Measurements from ENCODE around the gene GMIP.
A peak's percentile ranks its signal among the peaks of the same experiment; 100 is the strongest.

Gene GMIP

DNA sequence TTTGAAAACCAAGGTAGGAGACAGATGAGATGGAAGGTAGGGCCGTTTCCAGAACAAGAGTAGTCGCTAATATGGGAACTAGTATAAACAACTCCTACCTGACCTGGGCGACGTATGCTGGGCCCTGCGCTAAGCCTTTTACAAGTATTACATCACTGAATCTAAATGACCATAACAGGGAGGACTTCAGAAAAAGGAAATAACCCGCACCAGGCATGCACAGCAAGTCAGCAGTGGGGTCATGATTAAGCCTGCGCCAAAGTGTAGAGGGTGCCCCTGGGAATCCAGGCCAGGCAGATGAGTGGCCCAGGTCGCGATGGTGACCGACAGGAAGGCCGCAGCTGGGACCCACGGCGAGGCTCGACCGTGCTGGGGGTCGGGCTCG lies 19.4 kb upstream of the GMIP start:
- H3K4me3 ChIP-seq (ENCODE audit: low read length): peak overlapping the region; percentile 95
- no peak for DNase-seq (ENCODE audit: low read depth)

DNA sequence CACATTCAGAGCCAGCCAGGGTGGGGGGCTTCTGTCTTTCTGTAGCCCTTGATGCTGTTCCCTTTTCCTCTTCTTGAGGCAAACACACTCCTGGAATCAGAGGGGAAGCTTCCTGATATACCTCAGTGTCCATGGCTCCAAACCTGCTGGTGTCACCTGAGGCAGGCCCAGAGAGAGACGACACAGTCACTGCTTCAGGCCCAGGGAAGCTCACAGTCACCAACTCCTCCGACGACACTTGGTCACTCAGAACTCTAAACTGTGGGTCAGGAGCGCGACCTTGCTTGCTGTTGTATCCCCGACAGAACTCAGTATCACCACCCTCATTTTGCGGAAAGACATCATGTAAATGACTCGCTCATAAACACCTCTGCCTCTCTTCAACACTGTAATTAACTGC lies 18.9 kb upstream of the GMIP start:
- DNase-seq (ENCODE audit: low read depth): no peak
- H3K4me3 ChIP-seq (ENCODE audit: low read length): peak overlapping the region; percentile 95
- TF ChIP-seq, protein P1, sequence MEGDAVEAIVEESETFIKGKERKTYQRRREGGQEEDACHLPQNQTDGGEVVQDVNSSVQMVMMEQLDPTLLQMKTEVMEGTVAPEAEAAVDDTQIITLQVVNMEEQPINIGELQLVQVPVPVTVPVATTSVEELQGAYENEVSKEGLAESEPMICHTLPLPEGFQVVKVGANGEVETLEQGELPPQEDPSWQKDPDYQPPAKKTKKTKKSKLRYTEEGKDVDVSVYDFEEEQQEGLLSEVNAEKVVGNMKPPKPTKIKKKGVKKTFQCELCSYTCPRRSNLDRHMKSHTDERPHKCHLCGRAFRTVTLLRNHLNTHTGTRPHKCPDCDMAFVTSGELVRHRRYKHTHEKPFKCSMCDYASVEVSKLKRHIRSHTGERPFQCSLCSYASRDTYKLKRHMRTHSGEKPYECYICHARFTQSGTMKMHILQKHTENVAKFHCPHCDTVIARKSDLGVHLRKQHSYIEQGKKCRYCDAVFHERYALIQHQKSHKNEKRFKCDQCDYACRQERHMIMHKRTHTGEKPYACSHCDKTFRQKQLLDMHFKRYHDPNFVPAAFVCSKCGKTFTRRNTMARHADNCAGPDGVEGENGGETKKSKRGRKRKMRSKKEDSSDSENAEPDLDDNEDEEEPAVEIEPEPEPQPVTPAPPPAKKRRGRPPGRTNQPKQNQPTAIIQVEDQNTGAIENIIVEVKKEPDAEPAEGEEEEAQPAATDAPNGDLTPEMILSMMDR (conservative IDR thresholded peaks at IDR 0.05; ENCODE audit: low read depth, low read length): no peak

More for the DNA sequence above, 19.4 kb upstream of the GMIP start:
- TF ChIP-seq, protein P1 (conservative IDR thresholded peaks at IDR 0.05; ENCODE audit: low read depth, low read length): no peak

DNA sequence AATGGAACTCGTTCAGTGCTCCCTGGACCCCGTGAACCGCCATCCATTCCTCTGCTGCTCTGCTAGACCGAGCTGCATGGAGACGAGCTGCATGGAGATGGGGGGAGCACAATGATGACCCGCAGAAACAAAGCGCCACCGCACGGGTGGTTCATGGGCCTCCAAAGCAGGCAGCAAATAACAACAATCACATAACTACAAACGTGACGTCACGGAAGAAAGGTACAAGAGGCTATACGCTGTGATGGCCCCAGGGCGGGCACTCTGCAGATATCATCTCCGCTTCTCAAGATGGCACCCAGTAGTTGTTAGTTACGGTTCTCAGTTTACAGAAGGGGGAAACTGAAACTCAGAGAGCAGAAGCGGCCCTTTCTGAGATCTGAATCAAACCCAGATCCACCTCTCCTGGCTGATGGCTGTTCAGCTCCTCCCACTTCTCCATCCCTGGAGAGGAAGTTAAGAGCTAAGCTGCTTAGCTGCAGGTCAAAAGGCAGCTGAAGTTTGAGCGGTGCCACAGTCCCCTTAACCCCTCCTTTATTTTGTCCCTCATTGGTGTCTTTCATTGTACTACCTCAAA lies 18.3 kb upstream of the GMIP start:
- no peak for DNase-seq (ENCODE audit: low read depth)
- TF ChIP-seq, protein P1 (conservative IDR thresholded peaks at IDR 0.05; ENCODE audit: low read depth, low read length): no peak
- H3K4me3 ChIP-seq (ENCODE audit: low read length): peak overlapping the region; percentile 95

DNA sequence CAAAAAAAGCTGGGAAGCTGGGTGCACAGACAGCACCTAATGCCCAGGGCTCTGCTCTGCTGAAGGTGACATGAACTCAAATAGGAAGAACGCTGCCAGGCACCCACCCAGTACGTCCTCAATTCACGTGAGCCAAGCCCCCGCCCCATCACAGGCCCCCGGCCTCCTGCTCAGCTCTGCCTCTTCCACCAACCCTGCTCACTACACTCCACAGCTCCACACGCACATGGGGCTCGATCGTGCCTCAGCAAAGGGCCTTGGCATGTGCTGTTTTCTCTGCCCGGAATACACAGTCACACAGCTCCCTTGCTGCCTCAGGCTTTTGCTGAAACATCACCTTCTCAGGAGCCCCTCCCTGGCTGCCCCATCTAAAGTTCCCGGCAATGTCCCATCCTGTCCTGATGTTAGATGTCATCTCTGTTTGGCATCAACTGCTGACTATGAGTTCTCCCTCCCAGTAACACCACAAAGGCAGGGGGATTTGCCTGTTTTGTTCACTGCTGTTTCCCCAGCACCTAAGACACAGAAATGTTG lies 17.8 kb upstream of the GMIP start:
- TF ChIP-seq, protein P1 (conservative IDR thresholded peaks at IDR 0.05; ENCODE audit: low read depth, low read length): no peak
- DNase-seq (ENCODE audit: low read depth): no peak
- H3K4me3 ChIP-seq (ENCODE audit: low read length): no peak overlapping the region

DNA sequence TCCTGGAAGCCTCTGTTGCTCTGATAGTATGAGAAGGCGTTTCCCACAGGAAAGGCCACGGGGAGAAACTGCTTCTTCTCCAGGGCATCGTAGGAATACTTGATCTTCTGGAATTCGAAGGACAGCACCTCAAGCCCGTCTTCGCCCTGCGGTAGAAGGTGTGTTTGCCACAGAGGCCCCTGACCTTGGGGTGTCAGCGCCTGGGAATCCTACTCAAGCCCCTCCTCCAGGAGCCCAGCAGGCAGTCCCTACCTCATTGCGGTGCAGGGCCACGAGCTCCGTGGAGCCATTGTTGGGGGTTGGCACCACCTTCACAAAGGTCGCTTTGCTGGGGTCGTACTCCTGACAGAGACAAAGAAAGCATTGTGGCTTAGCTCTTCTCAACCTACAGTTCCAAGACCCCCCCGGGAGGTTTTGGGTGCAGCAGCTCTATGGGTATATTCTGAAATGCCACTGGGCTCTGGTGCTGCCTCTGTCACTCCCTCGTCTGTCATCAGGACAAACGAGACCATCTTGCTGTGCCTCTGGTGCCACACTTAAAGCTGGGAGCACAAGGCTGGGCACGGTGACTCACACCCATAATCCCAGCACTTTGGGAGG lies 16.3 kb upstream of the GMIP start:
- H3K4me3 ChIP-seq (ENCODE audit: low read length): no peak overlapping the region
- no peak for DNase-seq (ENCODE audit: low read depth)
- TF ChIP-seq, protein P1 (conservative IDR thresholded peaks at IDR 0.05; ENCODE audit: low read depth, low read length): no peak

DNA sequence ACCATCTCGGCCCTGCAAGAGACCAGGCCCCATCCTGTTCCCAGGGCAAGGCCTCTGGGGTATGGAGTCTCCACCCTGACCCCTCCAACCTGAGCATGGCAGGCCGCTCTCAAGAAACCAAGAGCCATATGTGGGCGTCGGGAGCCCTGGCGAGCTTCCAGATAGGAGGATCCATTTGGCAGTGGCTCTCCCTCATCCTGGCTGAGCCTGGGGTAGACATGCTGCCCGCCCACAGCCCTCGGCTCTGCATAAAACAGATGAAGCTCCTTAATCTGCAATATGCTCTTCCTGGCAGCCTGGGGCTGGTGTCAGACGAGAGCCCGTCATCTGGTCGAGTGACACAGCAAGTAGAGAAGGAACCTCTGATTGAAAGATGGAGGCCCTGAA lies 13.9 kb upstream of the GMIP start:
- no peak overlapping the region for H3K4me3 ChIP-seq (ENCODE audit: low read length)
- TF ChIP-seq, protein P1 (conservative IDR thresholded peaks at IDR 0.05; ENCODE audit: low read depth, low read length): no peak
- DNase-seq (ENCODE audit: low read depth): no peak
